GM21528 (cell line): ENCODE data around the gene LHX6.

ENCODE experiments used
- ATAC-seq: cut with Tn5 transposase; IDR thresholded peaks from one replicate; pipeline ENCODE4 v1.9.1; 2021; ENCODE audit warnings: mild to moderate bottlenecking, moderate library complexity; ENCODE audit not compliant: unreplicated experiment, low FRiP score

The LHX6 gene

GRCh38 chr9:122239722-122240121 is 11.0 kb upstream of the LHX6 start:
- ATAC-seq, result no peak

- ATAC-seq, result no peak
Measured at GRCh38 chr9:122236681-122237080, 7.9 kb upstream of the LHX6 start.

GRCh38 chr9:122234022-122234748 is 5.4 kb upstream of the LHX6 start:
- no peak for ATAC-seq

- ATAC-seq, result no peak
Measured at GRCh38 chr9:122232796-122233306, 4.1 kb upstream of the LHX6 start.

- no peak for ATAC-seq
Measured at GRCh38 chr9:122229485-122229837, 704 bp upstream of the LHX6 start.

GRCh38 chr9:122228191-122228567 is 578 bp downstream of the LHX6 start:
- no peak for ATAC-seq

GRCh38 chr9:122227575-122227900 is 1.2 kb downstream of the LHX6 start:
- no peak for ATAC-seq

GRCh38 chr9:122226758-122227574 is 1.8 kb downstream of the LHX6 start:
- ATAC-seq, result no peak

- no peak for ATAC-seq
Measured at GRCh38 chr9:122226142-122226757, 2.5 kb downstream of the LHX6 start.

GRCh38 chr9:122225312-122226141 is 3.2 kb downstream of the LHX6 start:
- no peak for ATAC-seq

GRCh38 chr9:122223435-122223834 is 5.3 kb downstream of the LHX6 start:
- ATAC-seq, result no peak

- ATAC-seq, result no peak
Measured at GRCh38 chr9:122222791-122223190, 6.0 kb downstream of the LHX6 start.

GRCh38 chr9:122221183-122221811 is 7.5 kb downstream of the LHX6 start:
- no peak for ATAC-seq

GRCh38 chr9:122220673-122221182 is 8.0 kb downstream of the LHX6 start:
- no peak for ATAC-seq

GRCh38 chr9:122219856-122220672 is 8.7 kb downstream of the LHX6 start:
- ATAC-seq, result no peak

- ATAC-seq, result no peak
Measured at GRCh38 chr9:122218935-122219855, 9.6 kb downstream of the LHX6 start.

- no peak for ATAC-seq
Measured at GRCh38 chr9:122218071-122218934, 10.5 kb downstream of the LHX6 start.
